DMS153 (cell line): Measurements from ENCODE around the gene CXCL1.
A peak's percentile ranks its signal among the peaks of the same experiment; 100 is the strongest.

Experiments
- DNase-seq: peaks from one replicate; lab custom pipeline; 2025; lab: John Stamatoyannopoulos, UW

The CXCL1 gene

DNA sequence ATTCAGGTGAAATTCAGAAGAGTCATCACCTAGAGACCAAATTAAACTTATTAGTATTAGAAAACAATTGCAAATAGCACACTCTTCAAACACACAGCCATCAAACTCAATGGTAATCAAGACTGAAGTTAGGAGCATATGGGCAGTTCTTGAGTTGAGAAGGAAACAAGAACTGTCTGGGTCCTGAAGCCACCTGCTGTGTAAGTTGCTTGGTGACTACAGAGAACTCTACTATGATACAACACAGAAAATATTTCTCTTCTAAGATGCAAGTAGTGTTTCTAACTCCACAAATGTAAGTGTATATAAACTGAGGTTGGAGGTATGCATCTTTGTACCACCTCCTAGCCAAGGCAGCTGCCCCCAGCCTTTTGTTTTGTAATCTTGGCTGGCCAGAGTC is 16.4 kb upstream of the CXCL1 start:
- DNase-seq, result no peak

DNA sequence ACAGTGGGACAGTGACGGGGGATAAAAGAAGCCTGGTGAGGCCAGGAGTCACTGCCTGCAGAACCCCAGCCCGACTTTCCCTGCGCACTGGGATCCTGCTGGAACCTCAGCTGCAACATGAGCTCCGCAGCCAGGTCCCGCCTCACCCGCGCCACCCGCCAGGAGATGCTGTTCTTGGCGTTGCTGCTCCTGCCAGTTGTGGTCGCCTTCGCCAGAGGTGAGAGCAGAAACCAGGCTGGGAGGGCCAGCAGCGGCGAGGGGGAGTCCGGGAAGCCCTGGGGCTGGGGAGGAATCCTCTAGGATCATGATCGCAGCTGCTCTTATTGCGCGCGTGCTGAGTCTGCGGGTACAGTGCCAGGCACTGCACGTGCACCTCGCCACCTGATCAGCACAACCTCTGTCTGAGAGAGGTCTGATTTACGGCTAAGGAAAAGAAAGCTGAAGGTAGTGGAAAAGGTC is 15.9 kb upstream of the CXCL1 start, which contains the start of gene PF4V1:
PF4V1 (plus strand) TSS at position 51 of the 459 bp plus-strand sequence; CDS start at position 118, 67 bp downstream.
- DNase-seq, result no peak

DNA sequence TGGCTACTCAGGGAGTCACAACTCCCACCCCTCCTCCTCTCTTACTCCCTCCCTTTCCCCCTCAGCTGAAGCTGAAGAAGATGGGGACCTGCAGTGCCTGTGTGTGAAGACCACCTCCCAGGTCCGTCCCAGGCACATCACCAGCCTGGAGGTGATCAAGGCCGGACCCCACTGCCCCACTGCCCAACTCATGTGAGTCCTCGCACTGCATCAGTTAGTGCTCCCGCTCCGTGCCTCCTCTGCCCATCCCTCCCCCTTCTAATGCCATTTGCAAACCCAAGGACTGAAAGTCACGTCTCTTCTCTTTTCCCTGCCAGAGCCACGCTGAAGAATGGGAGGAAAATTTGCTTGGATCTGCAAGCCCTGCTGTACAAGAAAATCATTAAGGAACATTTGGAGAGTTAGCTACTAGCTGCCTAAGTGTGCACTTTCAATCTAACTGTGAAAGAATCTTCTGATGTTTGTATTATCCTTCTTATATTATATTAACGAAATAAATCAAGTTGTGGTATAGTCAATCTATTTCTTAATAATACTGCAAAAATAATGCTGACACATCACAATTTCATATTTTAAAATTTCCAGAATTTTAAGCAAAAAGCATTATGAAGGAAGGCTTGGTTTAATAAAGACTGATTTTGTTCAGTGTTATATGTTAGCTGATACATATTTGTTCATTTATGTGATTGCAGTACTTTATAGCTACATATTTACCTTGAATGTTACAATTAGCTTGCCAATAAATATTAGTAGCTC is 15.3 kb upstream of the CXCL1 start:
- no peak for DNase-seq

DNA sequence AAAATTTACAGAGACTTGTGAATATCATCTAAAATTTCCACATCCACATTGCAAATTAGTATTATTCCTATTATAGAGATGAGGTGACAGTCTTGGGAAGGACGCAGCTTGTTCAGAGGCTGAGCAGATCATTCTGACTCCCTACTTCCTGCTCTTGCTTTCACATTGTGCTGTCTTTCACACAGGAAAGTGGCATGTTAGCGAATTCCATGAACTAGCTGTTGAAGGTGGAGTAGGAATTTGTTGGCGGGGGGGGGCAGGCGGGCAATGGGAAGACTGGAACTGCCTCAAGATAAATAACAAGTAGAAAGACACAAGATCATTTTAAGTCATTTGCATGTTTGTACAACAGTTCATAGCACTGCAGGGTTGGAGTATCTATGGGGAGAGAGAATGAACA is 13.8 kb upstream of the CXCL1 start:
- DNase-seq, result no peak

DNA sequence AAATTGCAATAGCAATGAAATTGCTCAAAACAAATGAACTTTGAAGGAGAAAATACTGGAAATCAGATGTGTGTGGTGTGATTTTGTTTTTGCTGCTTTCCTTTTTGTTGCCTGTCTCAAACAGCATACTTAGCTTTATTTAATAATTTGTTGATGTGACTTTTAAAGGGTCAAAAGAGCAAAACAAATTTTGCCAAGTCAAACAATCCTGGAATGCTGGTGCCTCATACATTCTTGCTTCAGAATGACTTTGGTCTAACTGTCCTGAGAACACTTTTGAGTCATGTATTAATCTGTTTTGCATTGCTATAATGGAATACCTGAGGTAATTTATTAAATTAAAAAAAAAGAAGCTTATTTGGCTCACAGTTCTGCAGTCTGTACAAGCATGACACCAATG is 12.7 kb upstream of the CXCL1 start:
- DNase-seq, result no peak

DNA sequence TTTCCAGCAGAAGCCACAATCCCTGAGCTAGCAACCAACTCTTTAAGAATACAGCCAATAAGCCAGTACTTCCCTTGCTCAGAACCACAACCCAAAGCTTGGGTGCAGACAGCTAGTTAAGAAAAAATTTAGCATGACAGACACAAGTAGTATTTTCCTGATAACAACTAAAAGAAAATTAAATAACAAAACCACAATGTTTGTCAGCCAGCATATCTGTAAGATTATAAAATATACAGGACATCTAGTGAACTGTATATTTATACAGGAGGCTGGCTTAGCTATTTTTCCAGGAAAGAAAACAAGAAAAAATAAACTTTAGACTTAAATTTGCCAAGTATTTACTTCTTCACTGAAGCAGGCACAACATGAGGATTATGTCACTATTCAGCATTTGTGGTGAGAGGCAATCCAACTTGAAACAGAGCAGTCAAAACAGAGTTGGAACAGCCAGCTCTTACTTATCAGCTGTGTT is 9.5 kb upstream of the CXCL1 start:
- no peak for DNase-seq

DNA sequence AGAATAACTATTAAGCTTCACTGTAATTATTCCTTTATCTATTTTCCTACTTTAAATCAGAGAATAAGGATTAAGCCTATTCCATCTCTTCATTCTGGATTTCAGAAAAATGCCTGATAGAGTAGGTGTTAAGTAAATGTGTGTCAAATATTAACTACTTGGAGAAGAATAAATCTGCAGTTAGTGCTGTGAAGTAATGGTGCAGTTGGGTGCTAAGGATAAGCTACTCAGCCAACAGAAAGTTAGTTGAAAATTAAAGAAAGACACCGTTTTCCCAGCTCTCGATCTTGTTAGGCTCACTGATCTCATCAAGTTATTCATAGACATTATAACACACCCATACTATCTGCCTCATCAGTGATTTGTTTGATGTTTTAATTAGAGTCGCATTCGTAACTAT is 9.0 kb upstream of the CXCL1 start:
- no peak for DNase-seq

DNA sequence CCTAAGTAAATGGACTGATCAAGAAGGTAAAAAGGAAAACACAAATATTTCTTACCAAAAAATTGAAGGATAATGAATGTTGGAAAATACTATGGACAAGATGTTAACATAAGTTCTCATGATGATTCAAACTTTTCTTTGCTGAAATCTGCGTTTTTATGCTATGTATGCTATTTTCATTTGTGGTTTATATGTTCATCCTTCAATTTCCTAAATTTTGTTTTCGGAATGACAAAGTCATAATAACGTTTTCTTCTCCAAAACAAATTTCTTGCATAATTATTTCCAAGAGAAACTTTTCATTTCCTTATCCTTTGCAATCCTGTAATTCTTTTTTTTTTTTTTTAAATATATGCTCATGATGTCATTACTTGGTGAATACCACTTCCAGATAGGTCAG is 8.3 kb upstream of the CXCL1 start:
- no peak for DNase-seq

DNA sequence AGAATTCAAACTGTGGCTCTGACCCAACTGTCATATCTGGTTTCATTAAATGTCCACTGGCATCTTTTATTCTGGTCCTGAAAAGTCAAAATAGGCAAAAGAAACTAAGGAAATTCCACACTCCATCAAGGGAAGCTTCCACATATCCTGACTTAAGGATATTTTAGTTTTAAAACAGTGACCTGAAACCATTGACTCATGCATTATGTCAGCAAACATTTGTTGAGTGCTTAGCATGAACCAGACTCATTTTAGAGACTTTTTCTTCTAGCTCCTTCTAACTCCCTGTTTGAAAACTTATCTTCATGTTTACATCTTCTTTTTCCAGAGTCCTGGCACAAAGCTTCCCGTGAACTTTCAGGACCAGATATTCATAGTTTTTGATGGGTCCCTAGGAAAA is 6.9 kb upstream of the CXCL1 start:
- no peak for DNase-seq

DNA sequence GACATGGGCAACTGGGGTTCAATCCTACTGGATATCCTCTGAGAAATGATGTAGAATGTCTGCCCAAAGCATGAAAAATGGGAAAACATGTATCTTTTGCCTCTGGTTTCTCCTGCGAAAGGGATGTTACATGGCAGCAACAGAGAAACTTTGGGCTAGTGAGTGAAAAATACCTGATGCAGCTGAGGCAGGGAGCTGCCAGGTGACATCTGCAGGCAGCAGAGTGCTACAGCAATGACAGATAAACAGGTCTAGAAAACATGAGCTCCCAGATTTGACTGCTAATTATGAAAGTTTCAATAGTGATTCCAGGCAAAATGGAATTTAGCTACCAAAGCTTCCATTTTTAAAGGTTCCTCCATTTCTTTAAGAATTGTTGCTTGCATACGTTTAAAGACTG is 4.8 kb upstream of the CXCL1 start:
- no peak for DNase-seq

DNA sequence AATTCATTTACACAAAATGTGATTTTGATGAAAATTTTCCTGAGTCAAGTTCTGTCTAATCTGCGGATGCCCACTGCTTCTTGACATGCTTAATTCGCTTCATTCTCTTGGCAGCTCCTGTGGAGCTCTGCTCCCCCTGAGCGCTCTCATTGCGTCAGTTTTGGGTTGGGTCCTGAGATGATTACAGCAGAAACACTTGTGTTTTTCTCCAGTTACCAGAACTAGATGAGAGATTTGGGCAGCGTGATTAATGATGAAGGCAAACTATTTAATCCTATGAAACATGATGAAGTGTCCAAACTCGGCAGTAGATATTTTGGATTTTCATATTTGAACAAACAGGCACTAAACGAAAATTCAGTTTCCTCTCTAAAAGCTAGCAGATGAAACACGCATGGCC is 4.2 kb upstream of the CXCL1 start:
- DNase-seq, result no peak

DNA sequence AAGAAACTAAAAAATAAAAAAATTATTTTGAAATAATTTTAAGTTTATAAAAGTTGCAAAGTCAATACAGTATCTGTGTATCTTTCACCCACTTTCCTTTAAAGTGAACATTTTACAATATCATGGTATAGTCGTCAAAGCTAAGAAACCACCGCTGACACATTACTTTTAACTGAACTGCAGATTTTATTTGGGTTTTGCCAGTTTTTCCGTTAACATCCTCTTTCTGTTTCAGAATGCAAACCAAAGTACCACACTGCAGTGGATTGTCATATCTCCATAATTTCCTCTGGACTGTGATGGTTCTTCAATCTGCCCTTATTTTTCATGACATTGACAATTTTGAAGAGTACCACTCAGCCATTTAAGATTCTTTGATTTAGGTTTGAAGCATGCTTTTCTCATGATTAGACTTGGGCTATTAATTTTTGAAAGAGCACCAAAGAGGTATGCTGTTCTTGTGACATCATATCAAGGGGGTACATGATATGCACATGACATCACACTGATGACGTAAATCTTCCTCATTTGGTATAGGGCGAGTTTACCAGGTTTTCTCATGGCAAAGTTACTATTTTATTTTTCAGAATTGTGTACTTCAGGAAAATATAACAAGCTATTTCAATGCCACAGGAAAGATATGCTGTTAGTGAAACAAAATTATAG is 3.6 kb upstream of the CXCL1 start:
- DNase-seq, result no peak

DNA sequence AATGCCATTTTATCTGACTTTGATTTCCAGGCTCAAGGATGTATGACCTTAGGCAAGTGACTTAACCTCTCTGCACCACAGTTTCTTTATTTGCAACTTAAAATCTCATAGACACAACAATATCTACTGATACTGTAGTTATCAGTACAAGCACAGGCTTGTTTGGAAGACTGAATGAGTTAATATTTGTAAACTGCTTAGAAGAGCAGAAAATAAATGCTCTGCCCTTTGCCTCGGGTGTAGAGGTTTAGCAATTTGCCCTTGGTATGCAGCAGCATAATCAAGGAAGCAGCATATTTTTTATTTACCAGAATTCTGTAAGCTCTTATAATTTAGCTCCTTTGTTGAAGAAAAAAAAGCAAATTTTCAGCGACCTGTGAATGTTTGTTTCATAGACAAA is 2.9 kb upstream of the CXCL1 start:
- no peak for DNase-seq

DNA sequence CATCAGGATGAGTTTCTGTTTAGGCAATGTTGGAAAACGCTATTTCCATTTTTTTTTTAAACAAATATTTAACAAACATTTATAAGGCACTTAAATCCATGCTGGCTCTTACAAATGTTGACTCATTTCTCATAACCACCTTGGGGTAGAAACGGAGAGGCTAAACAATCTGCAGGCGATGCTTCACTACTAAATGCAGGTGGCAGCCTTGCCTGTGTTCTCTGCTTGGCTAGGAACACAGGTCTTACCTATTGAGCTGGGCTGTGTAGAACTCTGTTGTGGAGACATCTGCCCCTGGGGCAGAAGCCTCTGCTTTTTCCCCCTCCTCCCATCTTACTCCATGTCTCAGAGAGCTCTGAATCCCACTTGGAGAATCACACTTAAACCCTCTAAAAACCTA is 1.4 kb upstream of the CXCL1 start:
- DNase-seq, result peak; percentile 58

DNA sequence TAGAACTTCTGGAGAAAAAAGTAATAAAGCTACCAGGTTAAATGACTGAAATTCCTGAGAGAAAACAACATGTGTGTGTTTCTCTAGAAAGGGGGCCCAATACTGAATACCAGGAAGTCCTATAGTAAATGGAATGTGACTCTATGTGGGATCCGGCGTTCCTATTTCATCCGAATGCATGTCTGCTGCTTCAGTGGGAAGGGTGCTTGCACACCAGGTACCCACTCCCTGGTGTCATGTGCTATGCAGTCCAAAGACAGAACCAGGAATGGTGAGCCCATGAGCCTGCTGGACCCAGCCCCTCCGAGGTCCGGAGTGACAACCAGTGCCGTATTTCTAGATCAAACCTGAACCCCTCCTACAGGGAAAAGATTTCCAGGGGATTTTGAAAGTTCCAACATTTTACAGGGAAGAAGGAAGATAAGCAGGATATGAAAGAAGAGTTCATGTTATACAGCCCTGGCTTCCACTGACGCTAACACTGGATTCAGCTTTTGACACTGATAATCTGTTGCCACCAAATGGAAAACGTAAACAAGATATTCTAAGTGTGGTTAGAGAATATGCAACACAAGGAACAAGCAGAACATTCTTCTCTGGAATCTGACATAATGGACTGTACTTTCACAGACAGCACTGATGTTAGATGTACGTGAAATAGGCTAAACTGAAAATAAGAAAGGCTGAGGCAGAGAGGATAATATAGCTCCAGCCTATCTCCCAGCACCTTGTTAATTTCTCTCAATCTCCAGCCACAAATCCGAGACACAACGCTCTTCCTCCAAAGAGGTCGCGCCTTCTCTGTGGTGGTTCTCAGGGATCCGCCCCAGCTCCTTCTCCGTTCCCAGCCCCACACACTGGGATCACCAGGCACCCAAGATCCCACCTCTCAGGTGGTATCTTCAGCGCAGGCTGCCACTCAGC is 725 bp upstream of the CXCL1 start:
- no peak for DNase-seq

DNA sequence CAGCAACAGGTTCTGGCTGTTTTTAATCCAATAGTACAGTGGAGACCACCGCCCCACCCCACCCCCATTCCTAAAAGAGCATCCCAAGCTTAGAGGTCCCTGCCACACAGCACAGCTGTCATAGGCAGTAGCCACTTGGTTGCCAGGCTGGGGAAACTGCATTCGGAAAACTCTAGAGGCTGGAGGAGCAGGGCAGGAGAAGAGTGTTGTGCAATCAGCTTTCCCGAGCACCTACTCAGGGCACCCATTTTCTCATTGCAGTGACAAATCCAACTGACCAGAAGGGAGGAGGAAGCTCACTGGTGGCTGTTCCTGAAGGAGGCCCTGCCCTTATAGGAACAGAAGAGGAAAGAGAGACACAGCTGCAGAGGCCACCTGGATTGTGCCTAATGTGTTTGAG is 1.1 kb downstream of the CXCL1 start:
- DNase-seq, result no peak

DNA sequence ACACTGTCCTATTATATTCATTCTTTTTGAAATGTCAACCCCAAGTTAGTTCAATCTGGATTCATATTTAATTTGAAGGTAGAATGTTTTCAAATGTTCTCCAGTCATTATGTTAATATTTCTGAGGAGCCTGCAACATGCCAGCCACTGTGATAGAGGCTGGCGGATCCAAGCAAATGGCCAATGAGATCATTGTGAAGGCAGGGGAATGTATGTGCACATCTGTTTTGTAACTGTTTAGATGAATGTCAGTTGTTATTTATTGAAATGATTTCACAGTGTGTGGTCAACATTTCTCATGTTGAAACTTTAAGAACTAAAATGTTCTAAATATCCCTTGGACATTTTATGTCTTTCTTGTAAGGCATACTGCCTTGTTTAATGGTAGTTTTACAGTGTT is 1.6 kb downstream of the CXCL1 start:
- DNase-seq, result no peak

DNA sequence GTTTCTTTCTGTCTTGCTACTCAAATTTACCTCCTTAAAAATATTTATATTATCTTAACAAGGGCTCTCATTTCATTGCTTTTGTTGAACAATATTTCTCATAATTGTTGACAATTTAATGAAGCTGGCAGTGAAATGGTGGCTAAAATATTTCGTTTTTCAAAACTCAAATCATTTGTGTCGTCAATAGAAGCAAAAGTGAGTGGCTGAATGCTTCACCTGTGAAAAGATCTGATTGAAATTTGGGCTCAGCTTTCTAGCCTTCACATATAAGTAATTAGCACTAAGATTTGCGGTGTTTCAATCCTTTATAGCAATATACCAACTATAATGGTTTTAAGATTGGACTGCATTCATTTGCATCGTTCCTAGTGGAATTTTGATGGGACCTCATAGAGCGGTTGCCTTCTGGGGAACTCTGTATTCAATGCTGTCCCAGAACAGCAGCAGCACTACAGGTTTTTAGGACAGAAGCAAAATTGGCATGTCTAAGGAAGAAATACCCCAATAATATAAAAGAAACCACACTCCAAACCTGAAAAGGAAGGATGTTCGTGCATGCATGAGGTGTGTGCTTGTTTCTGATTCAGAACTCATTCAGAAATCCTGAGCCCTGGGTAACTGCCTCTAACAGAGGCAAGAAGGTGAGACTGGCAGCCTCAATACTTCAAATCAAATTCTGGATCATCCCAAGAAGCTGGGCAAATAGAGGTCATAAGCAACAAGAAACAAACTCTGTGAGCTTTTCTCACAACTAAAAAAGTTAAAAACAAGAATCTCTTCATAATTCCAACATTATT is 2.5 kb downstream of the CXCL1 start:
- no peak for DNase-seq

DNA sequence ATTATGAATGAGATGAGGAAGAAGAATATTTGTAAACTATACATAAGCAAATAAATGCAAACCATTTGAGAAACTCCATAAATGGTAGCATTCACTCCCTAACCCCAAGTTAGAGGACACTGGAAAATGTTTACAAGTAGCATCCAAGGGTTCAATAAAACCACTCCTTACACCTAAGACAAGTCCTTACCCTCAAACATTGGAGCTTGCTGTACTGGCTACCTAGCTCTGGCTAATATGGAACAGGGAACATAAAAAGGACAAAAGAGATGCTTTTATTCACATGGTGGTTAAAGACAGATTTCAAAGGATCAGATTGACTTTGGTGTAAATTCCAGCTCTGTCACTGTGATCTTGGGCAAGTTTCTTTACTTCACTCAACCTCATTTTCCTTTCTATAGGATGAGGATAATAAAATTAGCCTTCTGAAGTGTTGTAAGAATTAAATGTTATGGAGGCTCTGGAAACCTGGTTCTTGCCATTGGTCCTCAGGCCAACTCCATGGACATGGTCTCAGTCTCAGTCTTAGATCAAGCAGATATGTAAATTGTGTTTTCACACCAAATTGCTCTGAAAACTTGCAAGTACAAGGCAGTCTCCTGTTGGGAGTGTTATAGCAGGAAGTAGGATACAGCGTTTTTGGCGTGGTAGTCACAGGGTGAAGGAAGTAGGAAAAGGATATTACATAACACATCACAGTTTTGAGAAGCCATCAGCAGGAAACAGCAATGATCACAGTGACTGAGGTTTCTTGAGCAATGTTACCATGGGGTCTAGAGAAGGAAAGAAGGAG is 3.3 kb downstream of the CXCL1 start:
- no peak for DNase-seq

DNA sequence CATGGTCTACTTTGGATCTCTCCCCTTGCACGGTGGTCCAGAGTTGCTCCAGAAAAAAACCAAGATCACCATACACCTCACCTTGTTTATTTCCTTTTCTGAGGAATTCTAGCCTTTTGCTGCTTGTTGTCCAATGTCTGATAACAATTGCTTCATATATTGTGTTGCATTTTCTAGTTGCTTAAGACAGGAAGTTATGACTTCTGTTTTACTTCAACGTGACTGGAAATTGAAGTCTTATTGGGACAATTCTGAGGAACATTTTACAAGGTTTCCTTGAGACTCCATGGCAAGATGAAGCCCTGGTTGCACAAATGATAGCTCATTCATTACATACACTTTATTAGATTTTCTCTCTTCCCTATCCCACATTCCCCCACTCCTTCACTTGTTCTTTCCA is 5.2 kb downstream of the CXCL1 start:
- DNase-seq, result no peak

DNA sequence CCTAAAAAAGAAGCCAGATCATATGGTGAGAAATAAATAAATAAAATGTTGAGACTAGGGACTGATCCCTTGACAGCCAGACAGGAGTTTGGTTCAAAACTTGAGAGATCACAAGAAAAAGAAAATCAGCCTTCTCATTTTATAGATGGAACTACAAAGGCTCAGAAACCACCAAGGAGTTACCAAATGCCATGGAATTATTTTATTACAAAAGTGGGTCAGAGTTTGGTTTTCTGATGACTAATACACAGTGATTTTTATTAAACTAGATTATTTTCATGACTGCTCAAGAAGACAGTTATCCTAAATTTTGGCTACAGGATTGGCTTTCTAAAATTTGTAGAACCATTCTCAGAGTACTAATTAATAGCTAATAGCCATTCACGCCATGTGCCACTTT is 6.2 kb downstream of the CXCL1 start:
- DNase-seq, result no peak
